Measurements from ENCODE around the gene KCNH1.

Gene KCNH1

DNA sequence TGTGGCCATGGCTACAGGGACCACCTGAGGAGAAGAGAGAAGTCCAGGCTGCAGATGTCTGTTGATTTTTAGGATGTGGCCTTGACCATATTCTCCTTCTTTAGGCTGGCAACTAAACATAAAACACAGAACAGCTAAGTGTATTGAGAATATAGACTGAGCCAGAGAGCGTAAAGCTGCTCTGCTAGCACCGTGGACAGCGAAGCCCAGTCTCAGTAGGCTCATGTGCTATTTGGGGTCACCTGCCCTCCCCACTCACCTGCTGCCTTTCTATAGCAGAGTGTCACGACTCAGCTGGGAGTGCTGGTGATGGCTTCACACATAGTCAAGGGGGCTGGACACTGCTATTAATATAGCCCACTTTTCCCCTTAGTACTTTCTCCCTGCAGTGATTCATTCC is 278.5 kb downstream of the KCNH1 start:
- DNase-seq: no peak

DNA sequence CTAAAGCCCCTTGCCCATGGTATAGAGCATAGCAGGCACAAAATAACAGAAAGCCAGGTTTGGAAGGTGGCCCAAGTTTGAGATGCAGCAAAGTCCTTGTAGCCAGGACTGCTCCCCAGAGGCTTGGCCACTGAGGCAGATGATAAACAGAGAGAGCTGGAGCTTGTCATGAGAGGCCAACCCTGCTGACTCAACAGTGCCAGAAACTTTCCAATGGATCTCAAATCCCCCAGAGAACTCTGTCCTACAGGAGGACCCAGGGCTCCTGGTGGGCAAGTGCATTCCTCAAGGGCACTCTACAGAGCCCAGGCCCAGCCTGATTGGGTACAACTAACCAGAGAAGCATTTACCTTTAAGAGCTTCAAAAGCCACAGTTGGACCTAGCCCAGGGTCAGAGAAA is 280.7 kb downstream of the KCNH1 start:
- no peak for DNase-seq

DNA sequence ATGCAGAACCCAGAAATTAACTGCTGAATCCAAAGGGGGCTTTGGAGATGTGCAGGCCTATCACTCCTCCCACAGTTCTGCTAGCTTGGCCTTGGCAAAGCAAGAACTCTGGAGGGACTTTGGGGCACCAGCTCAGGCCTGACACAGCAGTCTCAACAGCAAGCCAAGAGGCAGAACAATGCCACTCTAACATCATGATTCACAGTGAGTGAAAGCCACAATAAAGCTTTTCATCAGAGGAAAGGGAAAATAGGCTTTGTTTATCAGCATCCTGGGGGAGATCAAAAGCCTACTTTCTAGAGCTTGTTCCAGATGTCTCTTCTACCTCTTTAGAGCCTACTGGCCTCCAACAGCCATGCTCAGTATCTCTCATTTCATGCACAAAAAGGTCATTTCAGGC is 283.4 kb downstream of the KCNH1 start:
- no peak for DNase-seq

DNA sequence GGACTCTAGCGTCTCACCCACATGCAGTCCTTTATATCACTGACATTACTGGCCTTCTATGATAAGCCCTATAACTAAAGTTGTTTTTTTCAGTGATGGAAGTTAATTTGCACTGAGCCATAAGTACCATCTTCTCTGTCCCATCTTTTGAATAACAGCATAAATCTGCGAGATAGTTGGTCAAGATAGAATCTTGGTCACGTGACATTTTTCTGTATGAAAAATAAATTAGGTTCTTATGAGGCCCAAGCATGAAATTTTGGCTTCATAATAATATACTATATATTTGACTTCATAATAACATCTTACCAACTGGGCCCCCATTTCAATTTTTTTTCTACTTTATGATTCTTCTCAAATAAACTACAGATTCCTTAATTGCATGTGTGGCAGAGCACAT is 285.5 kb downstream of the KCNH1 start:
- DNase-seq: no peak

DNA sequence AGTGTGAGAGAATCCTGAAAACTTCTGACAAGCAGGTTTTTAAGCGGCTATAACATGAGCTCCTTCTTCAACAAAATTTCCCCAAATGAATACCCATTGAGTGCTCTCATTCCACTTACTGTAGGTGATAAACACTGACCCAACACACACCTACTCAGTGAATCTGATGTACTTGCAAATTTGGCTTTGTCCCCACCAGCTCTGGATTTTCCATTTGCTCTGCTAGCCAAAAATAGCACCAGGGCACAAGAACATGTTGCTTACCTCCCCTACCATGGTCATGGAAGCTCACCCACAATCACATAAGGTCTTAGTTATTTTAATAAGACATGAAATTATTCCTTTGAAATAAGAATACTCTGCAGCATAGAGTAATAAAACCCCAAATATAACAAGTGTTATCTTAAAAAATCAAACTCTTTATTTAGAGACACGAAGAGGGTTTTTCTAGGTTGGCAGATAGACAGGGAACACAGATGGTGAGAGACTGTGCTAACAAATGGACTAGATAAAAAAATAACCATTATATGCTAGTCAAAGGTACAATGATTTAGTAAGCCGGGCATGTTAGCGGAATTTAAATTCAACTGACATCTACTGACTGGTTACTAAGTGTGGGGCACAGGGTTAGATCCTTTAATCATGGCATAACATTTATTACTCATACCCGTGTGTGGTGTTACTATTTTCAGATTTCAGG is 291.9 kb downstream of the KCNH1 start:
- DNase-seq: peak; percentile 43

DNA sequence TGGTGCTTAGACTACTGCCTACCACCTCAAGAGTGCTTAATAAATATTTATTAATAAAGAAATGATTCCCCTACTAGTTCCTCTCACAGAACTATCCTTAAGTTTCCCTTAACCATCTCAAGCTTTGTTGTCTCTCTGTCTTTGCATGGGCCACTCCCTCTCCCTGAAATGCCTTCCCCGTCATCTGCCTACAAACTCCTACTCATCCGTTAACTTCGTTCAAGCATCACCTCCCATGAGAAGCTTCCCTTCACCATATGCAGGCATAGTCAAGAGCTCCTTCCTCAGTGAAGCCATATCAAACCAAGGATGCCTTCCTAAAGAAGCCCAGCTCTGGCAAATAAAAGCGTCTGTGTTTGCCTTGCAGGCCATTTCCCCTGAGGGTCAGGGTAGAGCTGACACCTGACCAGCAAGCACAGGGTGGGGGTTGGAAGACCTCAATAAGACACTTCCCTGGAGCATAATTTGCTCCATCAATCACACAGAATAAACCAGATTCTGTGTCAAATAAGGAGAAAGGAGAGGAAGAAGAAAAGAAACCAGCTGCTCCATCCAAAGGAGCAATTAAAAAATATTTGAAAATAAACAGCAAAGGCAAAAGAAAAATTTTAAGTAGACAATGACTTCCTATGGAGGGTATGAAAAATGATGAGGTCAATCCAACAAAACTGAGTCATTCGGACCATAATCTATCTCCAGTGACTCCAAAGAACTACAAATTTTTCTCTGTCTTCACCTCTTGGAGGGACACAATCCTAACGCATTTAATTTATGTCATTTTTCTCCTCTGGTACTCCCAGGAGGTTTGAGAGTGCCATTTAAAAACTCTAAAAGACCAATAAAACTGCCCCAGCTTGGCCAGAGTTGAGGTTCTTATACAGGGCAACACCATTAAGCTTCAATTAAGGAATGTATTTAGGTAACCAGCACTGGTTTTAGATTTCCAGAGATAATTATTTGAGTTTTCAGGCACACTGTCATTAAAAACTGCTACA is 303.6 kb downstream of the KCNH1 start:
- DNase-seq: no peak

DNA sequence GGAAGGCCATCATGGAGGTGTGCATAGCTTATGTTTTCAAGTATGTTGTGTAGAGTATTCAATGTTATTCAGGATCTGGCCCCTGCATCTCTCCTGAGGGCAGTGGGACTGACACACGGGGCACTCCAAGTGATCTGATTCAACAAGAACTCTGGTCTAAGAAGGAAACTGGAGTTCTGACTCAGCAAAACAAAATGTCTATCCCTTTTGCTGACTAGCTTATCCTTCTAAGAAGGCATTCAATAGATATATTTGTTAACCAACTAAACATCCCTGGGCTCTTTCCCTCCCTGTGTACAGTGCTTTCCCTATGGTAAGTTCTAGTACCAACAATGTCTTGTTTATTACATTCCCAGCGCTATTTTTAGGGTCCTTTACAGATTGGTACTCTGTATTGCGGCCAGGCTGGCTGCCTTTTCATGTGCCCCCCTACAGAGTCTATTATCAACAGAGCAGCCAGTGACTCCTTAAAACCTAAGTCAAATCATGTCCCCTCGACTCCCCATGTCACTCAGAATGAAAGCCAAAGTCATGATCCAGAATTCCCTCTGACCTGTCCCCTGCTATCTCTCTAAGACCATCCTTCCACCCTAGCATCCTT is 304.9 kb downstream of the KCNH1 start:
- DNase-seq: no peak

DNA sequence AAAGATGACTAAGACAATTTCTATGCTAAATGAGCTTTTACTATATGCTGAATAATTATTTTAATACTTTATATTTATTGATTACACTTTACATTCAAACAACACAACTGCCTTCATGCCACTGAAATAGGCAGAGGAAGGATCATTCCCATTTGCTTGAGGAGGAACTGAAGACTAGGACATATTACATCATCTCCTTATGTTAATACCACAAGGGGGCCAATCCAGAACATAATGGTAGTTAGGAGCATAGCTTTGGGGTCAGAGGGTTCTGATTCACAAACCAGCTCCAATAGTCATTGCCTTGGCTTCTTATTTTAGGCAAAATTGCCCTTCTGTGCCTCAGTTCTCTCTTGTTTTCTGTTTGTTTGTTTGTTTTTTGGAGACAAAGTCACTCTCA is 306.5 kb downstream of the KCNH1 start:
- DNase-seq: no peak

DNA sequence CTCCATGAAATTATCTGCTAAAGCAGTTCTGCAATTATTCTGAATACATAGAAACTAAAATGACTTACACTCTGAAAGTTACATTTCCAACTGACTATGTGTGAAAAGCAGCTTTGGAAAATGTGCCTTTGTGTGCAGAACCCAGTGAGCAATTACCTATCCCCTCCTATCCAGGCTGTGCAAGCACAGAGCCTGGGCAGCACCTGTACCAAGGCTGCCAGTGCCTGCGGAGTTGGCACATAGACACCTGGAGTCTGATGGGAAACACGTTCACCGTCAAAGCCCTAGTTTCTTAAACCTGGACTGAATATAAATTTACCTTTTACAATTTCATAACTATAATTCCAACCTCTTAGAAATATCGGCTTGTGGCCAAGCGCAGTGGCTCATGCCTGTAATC is 307.3 kb downstream of the KCNH1 start:
- no peak for DNase-seq

DNA sequence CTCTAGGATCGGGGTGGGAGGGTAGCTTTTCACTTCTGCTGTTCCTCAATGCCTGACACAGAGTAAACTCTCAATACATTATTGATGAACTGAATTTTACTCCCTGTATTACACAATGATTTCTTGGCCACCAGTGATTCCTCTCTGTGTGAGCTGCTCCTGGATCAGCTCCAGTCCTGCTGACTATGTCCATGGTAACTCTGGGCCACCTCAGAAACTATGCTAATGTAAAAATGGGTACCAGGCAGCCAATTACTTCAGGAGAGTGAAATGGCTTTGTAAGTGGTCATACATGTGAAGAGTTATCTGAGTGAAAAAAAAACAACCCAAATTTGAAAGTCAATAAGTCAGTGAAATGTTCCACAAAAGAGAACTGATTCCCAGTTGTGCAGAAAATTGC is 311.0 kb downstream of the KCNH1 start:
- DNase-seq: no peak

DNA sequence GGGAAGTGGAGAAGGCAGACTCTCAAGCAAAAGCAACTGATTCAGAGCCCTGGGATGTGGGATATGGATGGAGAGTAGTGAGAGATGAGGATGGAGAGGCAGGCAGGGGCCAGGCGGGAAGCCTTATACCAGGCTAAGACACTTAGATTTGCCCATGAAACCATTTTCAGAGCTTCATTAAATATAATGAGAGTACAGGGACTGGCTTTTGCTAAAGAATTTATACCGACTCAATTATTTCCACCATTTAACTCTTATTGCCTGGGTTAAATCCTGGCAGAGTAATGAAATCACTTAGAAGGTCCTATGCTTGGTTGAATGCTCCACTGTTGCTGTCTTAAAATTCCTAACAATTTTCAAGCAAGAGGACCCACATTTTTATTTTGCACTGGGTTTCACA is 311.7 kb downstream of the KCNH1 start:
- no peak for DNase-seq

DNA sequence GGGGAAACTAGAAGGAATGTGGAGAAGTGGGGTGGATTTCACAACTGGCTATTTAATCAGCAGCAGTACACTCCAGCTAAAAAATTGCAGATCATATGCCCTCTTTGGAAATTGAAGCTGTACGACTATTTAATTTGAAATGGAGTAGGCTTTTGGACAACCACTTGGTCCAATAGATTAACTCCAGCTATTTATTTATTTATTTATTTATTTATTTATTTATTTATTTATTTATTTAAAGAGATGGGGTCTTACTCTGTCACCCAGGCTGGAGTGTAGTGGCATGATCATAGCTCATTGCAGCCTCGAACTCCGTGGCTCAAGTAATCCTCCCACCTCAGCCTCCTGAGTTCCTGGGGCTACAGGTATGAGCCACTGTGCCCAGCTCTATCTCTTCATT is 312.3 kb downstream of the KCNH1 start:
- DNase-seq: no peak

DNA sequence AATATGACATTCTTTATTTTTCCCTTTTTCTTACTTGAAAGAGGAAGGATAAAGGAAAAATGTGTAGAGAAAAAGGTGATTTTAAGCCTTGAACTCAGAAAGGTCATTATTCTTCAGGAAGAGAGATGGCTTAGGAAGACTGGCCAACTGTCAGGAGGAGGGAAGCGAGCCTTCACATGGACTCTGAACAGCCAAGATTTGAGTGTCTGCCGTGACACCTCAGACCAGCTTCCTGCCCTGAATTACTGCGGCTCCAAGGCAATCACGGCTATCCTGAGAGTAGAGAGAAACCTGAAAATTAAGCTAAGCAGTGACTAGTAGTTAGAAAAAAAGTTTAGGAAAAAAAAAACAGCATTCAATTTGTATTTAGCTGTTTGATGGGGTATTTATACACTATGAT is 314.7 kb downstream of the KCNH1 start:
- DNase-seq: no peak

DNA sequence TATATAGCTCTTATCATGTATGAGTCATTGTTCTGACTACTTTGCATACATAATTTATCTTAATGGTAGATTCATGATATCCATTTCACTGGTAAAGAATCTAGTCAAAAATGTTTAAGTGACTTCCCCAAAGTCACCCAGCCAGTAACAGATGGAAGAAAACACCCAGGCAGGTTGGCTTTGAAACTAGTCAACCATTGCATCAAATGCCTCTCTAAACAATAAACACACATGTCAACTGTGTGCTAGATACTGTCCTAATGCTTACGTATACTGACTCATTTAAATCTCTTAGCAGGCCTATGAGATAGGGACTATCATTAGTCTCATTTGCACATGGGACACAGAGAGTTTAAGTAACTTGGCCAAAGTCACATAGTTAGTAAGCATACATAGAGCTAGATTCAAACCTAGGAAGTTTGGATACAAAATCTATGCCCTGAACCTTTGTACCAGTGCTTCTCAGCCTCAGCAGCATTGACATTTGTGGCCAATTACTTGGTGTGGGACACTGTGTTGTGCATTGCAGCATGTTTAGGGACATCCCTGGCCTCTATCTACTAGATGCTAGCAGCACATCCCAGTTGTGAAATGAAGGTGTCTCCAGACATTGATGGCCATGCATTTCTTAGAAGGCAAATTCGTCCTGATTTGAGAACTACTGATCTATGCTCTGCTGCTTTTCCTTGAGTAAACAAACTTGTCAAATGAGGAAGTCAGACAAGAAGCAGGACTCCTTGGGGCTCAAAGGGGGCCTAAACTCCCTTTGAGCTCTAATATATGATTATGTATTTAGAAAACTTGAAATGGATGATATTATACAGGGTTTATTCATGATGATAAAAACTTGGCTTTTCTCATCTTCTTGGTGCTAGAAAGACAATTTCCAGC is 316.3 kb downstream of the KCNH1 start:
- peak; percentile 41 for DNase-seq

DNA sequence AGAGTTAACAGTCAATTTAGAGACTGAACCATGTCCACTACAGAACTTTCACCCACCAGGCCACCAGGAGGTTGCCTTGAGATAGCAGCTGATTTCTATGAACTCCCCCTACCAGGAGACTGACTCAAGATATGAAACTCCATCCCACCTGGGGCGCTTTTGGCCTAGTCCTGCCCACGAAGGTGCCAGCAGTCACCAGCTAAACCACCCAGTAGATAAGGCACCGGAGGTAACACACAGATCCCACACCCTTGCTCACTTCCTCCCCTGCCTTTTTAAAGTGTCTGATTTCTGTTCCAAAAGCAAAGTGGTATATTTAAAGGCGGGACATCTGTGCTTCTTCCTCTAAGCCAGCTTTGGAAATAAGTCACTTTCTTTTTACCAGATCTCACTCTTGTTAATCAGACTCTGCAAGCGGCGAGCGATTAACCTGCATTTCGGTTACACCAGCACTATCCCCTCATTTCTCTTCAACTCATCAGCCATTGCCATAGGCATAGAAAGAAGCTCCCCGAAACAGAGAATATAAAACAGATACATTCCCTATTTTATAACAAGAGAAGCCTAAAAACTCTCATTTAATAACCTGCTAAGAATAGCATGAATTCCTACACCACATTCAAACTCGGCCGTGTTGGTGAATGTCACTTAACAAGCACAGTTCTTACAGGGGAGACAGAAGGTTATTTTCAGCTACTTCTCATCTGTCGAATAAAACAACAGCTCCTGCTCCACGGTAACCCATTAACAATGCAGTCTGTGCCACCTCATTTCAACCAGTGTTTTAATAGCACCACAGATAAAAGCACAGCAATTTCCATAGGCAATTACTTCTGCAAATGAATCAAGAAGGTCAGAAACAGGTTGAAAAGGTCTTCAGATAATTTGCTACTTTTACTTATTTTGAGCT is 318.1 kb downstream of the KCNH1 start:
- peak; percentile 45 for DNase-seq

DNA sequence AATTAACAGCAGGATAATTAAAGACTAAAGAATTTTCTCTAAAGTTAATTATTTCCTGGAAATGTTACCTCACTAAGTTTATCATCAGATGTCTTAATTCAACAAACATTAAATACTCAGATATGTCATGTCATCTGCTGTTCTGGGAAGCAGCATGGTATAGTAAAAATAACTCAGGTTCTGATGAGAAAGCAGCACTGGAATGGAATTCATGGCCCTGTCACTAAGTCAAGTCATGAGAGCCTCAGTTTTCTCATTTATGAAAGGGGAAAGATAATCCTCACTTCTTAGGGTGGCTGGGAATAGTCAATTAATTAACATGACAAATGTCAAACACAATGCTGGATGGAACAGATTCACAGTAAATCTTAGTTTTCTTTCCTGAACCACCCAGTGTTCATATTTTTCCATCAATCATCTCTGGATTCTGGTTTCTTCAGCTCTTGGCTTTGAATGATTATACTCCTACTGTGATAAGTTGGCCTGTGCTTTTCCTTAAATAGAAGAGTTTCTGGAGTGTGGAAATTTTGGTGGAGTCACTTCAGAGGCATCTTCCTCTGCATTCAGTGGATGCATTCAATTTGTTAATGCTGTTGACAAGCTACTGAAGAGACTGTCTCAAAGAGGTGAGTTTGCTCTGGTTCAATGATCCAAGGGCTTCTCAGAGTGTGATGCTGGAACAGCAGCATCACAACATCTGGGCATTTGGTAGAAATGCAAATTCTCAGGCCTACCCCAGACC is 319.4 kb downstream of the KCNH1 start:
- DNase-seq: no peak

DNA sequence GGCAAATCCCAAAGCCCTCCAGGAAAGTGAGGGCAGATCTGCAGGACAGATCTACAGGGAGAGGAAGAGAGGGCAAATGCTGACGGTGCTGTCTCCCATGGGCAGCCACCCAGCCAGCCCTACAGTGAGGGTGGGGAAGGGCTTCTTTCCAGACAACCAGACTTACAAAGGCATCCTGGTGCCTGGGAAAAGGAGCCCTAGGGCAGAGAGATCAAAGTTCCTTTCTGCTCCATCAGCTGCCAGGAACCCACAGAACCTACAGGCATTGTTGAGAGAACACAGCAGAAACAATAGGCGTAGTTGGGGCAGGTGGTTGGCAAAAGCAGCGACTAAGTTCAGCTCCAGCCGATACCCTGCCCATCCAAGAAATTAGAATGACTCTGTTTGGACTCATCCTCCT is 332.4 kb downstream of the KCNH1 start:
- DNase-seq: no peak

DNA sequence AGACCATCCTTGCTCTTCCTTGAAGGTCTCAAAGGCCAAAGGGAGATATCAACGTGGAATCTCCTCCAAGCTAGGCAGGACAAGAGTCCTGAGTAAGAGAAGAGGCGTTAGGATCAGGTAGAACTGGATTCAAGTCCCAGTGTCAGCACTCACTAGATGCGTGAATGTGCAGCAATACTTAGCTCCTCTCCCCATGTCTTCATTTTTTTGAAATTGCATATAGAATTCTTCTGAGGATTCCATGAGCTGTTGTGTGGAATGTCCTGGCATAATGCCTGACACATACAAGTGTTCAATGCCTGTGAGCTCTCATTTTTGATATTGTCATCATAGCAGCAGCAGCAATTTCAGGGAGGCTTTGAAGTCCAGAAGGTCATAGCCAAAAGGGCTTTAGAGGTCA is 333.2 kb downstream of the KCNH1 start:
- no peak for DNase-seq

DNA sequence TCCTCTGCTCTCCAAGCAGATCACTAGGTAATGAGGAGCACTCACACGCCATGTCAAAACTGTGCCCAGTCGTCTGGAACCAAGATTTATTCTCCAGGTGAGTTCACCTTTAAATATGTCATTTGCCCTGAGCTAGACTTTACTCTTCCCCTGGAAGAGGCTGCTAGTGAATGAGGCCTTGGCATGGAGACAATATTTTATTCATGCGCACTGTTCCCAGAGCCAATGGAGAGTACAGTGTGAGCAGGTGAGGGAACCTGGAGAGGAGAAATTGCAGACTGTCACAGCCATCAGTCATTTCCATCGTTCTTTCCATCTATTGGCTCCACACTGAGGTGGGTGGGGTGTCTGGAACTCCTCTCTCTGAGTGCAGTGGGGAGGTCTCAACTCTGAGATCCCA is 333.6 kb downstream of the KCNH1 start:
- no peak for DNase-seq

DNA sequence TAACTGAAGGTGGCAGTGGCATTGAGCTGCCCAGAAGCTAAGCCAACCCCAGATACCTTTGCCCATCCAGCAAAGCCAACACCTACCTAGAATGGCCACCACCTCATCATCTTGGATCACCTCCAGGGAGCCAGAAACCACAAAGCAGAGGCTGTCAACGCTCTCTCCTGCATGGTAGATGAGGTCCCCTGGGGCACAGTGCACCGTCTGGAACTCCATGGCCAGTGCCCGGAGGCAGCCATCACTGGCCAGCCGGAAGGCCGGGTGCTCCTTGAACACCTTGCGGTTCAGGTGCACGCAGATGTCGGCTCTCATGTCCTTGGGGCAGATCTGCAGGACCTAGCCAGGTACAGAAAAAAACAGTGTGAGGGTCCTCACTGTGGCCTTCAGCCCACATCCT is 336.5 kb downstream of the KCNH1 start:
- DNase-seq: no peak

DNA sequence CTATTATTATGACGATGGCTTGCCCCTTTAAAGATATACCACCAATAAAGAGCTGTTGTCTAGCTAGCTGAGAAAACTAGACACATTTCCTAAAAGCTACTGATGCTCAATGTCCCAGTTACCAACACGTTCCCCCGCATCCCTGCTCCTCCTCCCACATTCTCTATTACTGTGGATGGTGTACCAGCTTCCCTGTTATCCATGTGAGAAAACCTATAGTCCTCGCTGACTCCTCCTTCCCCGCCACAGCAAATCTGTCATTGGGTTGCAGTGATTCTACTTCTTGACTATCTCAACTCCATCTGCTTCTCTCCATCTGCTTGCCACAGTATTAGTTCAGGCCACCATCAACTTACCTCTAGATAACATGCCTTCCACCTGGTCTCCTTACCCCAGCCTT is 337.5 kb downstream of the KCNH1 start:
- DNase-seq: no peak

All from NCI-H1694 (cell line).